Right renal pelvis (tissue), 4 donors: Measurements from ENCODE around the gene PTPN1. TPM values are rescaled to one million over a fixed set of nuclear protein-coding genes. Genes with fewer than 3 reads are reported as not detected.
"Not testable (repeated sequence)": the region's sequence is repeated elsewhere in the genome, so short reads cannot be mapped to it uniquely, and the experiment has no call there.

Experiments used
- DNase-seq, 4 donors: peaks; one replicate each; pipeline ENCODE4 v3.0.0-alpha.2; 2013; ENCODE audit warnings: low read depth in 4 of 4, low spot score in 3 of 4, missing footprints in 1 of 4
- polyA plus RNA-seq, 4 donors: library from polyadenylated mRNA; unstranded; fragments of 120-200 nt; gene quantifications; one replicate each; pipeline ENCODE4 v1.2.1, GENCODE V29; 2013; ENCODE audit not compliant: insufficient read length in 4 of 4

Gene PTPN1
- polyA plus RNA-seq: 10 to 100 TPM; 32.0 to 34.9 (median 34.2) TPM

- peak; percentile 98 to 99 (median 99) for DNase-seq
Observed at GRCh38 chr20:50509923-50510705, at the start of gene PTPN1. Gene PTPN1 (plus strand): TSS chr20:50510383. CDS start chr20:50510528, 145 bp downstream.

- peak; percentile 60 to 66 (median 62) for DNase-seq
Observed at GRCh38 chr20:50460608-50461267, 49.4 kb upstream of the PTPN1 start.

GRCh38 chr20:50462093-50462690 lies 48.0 kb upstream of the PTPN1 start:
- DNase-seq: no peak

- DNase-seq: no peak
Observed at GRCh38 chr20:50464026-50464724, 46.0 kb upstream of the PTPN1 start.

GRCh38 chr20:50464725-50465650 lies 45.2 kb upstream of the PTPN1 start:
- DNase-seq: no peak

GRCh38 chr20:50467174-50467573 lies 43.0 kb upstream of the PTPN1 start:
- no peak for DNase-seq

GRCh38 chr20:50467718-50468356 lies 42.3 kb upstream of the PTPN1 start:
- DNase-seq: no peak

- DNase-seq: no peak
Observed at GRCh38 chr20:50468378-50468798, 41.8 kb upstream of the PTPN1 start.

- no peak for DNase-seq
Observed at GRCh38 chr20:50469176-50469723, 40.9 kb upstream of the PTPN1 start.

GRCh38 chr20:50469796-50470195 lies 40.4 kb upstream of the PTPN1 start:
- no peak for DNase-seq

- DNase-seq: no peak
Observed at GRCh38 chr20:50470264-50470858, 39.8 kb upstream of the PTPN1 start.

- no peak for DNase-seq
Observed at GRCh38 chr20:50471231-50471630, 39.0 kb upstream of the PTPN1 start.

GRCh38 chr20:50472693-50473664 lies 37.2 kb upstream of the PTPN1 start:
- DNase-seq: no peak

GRCh38 chr20:50474356-50474755 lies 35.8 kb upstream of the PTPN1 start:
- DNase-seq: not testable (repeated sequence)

- DNase-seq: no peak
Observed at GRCh38 chr20:50475681-50476292, 34.4 kb upstream of the PTPN1 start.

GRCh38 chr20:50477239-50477872 lies 32.8 kb upstream of the PTPN1 start:
- no peak for DNase-seq
